HG02678 (cell line): Measurements from ENCODE around the gene MUC12.
A peak's percentile ranks its signal among the peaks of the same experiment; 100 is the strongest.
"Not testable (repeated sequence)": the region's sequence is repeated elsewhere in the genome, so short reads cannot be mapped to it uniquely, and the experiment has no call there.

Experiments used
- ATAC-seq: cut with Tn5 transposase; IDR thresholded peaks from one replicate; pipeline ENCODE4 v1.9.1; 2021; ENCODE audit warnings: mild to moderate bottlenecking, moderate library complexity; ENCODE audit not compliant: unreplicated experiment

The MUC12 gene

DNA sequence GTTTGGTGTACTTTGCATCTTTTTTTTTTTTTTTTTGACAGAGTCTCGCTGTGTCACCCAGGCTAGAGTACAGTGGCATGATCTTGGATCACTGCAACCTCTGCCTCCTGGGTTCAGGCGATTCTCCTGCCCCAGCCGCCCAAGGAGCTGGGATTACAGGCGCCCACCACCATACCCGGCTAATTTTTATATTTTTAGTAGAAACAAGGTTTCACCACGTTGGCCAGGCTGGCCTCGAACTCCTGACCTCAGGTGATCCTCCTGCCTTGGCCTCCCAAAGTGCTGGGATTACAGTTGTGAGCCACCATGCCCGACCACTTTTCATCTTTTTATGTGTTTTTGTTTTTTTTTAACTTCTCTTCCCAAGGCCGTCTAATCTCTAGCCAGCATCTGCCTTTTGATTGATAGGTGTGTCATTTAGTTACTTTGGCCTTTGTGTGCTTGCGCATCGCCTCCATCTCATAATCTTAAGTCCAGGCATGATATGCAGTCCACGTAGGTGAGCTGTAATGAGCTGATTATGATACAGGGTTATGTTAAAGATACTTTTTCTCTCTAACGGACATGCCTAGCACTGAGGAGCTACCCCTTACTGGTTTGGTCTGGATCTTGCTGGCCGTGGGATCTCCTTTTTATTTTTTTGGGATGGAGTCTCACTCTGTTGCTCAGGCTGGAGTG lies 15.0 kb downstream of the MUC12 start:
- ATAC-seq: not testable (repeated sequence)

DNA sequence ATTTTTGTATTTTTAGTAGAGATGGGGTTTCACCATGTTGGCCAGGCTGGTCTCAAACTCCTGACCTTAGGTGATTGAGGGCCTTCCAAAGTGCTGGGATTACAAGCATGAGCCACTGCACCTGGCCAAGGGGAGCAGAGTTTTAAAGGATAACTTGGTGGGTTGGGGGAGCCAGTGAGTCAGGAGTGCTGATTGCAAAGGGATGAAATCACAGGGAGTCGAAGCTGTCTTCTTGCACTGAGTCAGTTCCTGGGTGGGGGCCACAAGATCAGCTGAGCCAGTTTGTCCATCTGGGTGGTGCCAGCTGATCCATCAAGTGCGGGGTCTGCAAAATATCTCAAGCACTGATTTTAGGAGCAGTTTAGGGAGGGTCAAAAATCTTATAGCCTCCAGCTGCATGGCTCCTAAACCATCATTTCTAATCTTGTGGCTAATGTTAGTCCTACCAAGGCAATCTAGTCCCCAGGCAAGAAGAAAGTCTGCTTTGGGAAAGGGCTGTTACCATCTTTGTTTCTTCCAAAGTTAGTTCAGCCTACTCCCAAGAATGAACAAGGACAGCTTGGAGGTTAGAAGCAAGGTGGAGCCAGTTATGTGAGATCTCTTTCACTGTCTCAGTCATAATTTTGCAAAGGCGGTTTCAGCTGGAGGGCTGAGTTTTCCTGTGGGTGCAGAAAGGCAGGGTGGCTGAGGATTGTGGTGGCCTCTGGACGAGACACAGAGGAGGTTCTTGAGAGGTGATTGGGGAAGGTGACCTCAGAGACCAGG lies 15.8 kb downstream of the MUC12 start:
- not testable (repeated sequence) for ATAC-seq

DNA sequence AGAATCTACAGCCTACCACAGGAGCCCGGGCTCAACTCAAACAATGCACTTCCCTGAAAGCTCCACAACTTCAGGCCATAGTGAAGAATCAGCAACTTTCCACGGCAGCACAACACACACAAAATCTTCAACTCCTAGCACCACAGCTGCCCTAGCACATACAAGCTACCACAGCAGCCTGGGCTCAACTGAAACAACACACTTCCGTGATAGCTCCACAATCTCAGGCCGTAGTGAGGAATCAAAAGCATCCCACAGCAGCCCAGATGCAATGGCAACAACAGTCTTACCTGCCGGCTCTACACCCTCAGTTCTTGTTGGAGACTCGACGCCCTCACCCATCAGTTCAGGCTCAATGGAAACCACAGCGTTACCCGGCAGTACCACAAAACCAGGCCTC lies 22.3 kb downstream of the MUC12 start:
- no peak for ATAC-seq

DNA sequence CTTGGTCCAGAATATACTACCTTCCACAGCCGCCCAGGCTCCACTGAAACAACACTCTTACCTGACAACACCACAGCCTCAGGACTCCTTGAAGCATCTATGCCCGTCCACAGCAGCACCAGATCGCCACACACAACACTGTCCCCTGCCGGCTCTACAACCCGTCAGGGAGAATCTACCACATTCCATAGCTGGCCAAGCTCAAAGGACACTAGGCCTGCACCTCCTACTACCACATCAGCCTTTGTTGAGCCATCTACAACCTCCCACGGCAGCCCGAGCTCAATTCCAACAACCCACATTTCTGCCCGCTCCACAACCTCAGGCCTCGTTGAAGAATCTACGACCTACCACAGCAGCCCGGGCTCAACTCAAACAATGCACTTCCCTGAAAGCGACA lies 22.9 kb downstream of the MUC12 start:
- ATAC-seq: not testable (repeated sequence)

DNA sequence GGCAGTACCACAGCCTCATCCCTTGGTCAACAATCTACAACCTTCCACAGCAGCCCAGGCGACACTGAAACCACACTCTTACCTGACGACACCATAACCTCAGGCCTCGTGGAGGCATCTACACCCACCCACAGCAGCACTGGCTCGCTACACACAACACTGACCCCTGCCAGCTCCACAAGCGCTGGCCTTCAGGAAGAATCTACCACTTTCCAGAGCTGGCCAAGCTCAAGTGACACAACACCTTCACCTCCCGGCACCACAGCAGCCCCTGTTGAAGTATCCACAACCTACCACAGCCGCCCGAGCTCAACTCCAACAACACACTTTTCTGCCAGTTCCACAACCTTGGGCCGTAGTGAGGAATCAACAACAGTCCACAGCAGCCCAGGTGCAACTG lies 25.3 kb downstream of the MUC12 start:
- ATAC-seq: not testable (repeated sequence)

- not testable (repeated sequence) for ATAC-seq
Measured at GRCh38 chr7:100998530-100998929, 29.2 kb downstream of the MUC12 start.

DNA sequence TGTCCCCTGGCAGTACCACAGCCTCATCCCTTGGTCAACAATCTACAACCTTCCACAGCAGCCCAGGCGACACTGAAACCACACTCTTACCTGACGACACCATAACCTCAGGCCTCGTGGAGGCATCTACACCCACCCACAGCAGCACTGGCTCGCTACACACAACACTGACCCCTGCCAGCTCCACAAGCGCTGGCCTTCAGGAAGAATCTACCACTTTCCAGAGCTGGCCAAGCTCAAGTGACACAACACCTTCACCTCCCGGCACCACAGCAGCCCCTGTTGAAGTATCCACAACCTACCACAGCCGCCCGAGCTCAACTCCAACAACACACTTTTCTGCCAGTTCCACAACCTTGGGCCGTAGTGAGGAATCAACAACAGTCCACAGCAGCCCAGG lies 30.0 kb downstream of the MUC12 start:
- ATAC-seq: not testable (repeated sequence)

DNA sequence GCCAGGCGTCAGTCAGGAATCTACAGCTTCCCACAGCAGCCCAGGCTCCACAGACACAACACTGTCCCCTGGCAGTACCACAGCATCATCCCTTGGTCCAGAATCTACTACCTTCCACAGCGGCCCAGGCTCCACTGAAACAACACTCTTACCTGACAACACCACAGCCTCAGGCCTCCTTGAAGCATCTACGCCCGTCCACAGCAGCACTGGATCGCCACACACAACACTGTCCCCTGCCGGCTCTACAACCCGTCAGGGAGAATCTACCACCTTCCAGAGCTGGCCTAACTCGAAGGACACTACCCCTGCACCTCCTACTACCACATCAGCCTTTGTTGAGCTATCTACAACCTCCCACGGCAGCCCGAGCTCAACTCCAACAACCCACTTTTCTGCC lies 30.7 kb downstream of the MUC12 start:
- not testable (repeated sequence) for ATAC-seq

DNA sequence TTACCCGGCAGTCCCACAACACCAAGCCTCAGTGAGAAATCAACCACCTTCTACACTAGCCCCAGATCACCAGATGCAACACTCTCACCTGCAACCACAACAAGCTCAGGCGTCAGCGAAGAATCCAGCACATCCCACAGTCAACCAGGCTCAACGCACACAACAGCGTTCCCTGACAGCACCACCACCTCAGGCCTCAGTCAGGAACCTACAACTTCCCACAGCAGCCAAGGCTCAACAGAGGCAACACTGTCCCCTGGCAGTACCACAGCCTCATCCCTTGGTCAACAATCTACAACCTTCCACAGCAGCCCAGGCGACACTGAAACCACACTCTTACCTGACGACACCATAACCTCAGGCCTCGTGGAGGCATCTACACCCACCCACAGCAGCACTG lies 33.0 kb downstream of the MUC12 start:
- not testable (repeated sequence) for ATAC-seq

DNA sequence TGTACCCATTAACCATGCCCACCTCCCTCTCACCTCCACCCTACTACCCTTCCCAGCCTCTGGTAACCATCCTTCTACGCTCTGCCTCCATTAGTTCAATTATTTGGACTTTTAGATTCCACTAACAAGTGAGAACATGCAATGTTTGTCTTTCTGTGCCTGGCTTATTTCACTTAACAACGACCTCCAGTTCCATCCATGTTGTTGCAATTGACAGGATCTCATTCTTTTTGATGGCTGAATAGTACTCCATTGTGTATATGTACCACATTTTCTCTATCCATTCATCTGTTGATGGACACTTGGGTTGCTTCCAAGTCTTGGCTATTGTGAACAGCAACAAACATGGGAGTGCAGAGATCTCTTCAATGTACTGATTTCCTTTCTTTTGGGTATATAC lies 38.0 kb downstream of the MUC12 start:
- ATAC-seq: not testable (repeated sequence)

GRCh38 chr7:101009629-101010028 lies 40.3 kb downstream of the MUC12 start:
- no peak for ATAC-seq

- no peak for ATAC-seq
Measured at GRCh38 chr7:101012931-101013330, 43.6 kb downstream of the MUC12 start.

- ATAC-seq: no peak
Measured at GRCh38 chr7:101015626-101016025, 46.3 kb downstream of the MUC12 start.

GRCh38 chr7:101017064-101017777 lies 47.9 kb downstream of the MUC12 start:
- ATAC-seq: peak; percentile 76

- ATAC-seq: no peak
Measured at GRCh38 chr7:101018271-101019167, 49.2 kb downstream of the MUC12 start.

- ATAC-seq: no peak
Measured at GRCh38 chr7:101020444-101020843, 51.1 kb downstream of the MUC12 start.

DNA sequence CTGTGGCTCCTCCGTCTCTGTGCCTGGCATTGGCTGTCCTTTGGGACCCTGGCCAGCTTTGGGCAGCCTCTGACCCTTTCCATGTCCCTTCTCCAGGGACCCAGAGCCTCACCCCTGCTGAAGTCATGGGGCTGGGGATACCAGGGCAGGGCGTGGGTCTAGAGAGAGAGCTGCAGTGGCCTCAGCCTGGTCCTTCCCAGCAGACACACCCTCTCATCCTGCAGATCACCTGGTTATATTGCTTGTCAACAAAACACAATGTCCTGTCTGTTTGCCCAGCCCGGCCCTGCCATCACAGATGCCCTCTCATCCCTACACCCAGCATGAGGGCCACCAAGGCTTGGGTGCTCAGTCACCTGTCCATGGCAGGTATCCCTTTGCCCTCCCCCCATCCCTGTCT lies 52.3 kb downstream of the MUC12 start:
- no peak for ATAC-seq

DNA sequence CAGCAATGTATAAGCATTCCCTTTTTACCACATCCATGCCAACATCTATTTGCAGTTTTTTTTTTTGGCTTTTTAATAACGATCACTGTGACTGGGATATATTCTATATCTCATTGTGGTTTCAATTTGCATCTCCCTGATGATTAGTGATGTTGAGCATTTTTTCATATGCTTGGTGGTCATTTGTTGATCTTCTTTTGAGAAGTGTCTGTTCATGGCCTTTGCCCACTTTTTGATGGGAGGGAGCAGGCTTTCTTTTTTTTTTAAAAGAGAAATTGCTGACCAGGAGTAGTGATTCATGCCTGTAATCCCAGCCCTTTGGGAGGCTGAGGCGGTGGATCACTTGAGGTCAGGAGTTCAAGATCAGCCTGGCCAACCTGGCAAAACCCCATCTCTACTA lies 54.5 kb downstream of the MUC12 start:
- no peak for ATAC-seq

GRCh38 chr7:101031082-101031481 lies 61.7 kb downstream of the MUC12 start:
- ATAC-seq: no peak

DNA sequence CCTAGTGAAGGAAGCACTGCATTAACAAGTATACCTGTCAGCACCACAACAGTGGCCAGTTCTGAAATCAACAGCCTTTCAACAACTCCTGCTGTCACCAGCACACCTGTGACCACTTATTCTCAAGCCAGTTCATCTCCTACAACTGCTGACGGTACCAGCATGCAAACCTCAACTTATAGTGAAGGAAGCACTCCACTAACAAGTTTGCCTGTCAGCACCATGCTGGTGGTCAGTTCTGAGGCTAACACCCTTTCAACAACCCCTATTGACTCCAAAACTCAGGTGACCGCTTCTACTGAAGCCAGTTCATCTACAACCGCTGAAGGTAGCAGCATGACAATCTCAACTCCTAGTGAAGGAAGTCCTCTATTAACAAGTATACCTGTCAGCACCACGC lies 66.6 kb downstream of the MUC12 start:
- no peak for ATAC-seq

DNA sequence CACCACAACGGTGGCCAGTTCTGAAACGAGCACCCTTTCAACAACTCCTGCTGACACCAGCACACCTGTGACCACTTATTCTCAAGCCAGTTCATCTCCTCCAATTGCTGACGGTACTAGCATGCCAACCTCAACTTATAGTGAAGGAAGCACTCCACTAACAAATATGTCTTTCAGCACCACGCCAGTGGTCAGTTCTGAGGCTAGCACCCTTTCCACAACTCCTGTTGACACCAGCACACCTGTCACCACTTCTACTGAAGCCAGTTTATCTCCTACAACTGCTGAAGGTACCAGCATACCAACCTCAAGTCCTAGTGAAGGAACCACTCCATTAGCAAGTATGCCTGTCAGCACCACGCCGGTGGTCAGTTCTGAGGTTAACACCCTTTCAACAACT lies 71.9 kb downstream of the MUC12 start:
- ATAC-seq: not testable (repeated sequence)
